Upper lobe of left lung (tissue), 6 donors: ENCODE data around the gene PSMD2. TPM values are rescaled to one million over a fixed set of nuclear protein-coding genes. Genes with fewer than 3 reads are reported as not detected.
A peak's percentile ranks its signal among the peaks of the same experiment; 100 is the strongest.

Source experiments
- ATAC-seq, 2 donors: fragments of 200-7000 bp; cut with Tn5 transposase; one replicate each; pipeline ENCODE4 v1.9.1; 2022; ENCODE audit warnings: mild to moderate bottlenecking in 2 of 2, moderate library complexity in 2 of 2; ENCODE audit not compliant: low FRiP score in 2 of 2
- DNase-seq, 2 donors: peaks; one replicate each; pipeline ENCODE4 v3.0.0-alpha.2; 2019 to 2020
- H3K27ac ChIP-seq, 4 donors: fragments of 200-600 bp; sonication (generic); one replicate each; pipeline ENCODE4 v1.5.1; 2016 to 2019
- H3K27me3 ChIP-seq, 4 donors: fragments of 200-600 bp; sonication (generic); one replicate each; pipeline ENCODE4 v1.5.1; 2017 to 2019
- H3K36me3 ChIP-seq, 4 donors: fragments of 200-600 bp; sonication (generic); one replicate each; pipeline ENCODE4 v1.5.1; 2016 to 2019
- H3K4me1 ChIP-seq, 4 donors: fragments of 200-600 bp; sonication (generic); one replicate each; pipeline ENCODE4 v1.5.1; 2018 to 2019
- H3K4me3 ChIP-seq, 4 donors: fragments of 200-600 bp; sonication (generic); one replicate each; pipeline ENCODE4 v1.5.1; 2017 to 2019; ENCODE audit warnings: mild to moderate bottlenecking in 2 of 4, moderate library complexity in 1 of 4
- H3K9me3 ChIP-seq, 4 donors: fragments of 200-600 bp; sonication (generic); one replicate each; pipeline ENCODE4 v1.5.1; 2018 to 2019
- EP300 ChIP-seq, 4 donors: sonication (generic); formaldehyde crosslinking; IDR thresholded peaks; one replicate each; pipeline ENCODE4 v1.5.1; 2017; ENCODE audit warnings: antibody characterized with exemption in 4 of 4, control low read depth in 2 of 4
- POLR2A ChIP-seq, 4 donors: fragments of 450-650 bp; IDR thresholded peaks; one replicate each; pipeline ENCODE4 v1.5.1; 2016 to 2017; ENCODE audit warnings: antibody characterized with exemption in 4 of 4, mild to moderate bottlenecking in 2 of 4
- POLR2AphosphoS5 ChIP-seq, 2 donors: sonication (generic); formaldehyde crosslinking; IDR thresholded peaks; one replicate each; pipeline ENCODE4 v1.5.1; 2017; ENCODE audit warnings: antibody characterized with exemption in 2 of 2
- WGBS, 2 donors: methylation state at CpG; one replicate each; pipeline ENCODE4 v1.1.5; 2017 to 2018; 5-methylcytosine and 5-hydroxymethylcytosine counted together
- total RNA-seq, 6 donors: library from RNA; depleted of rRNA in 4 of 6; stranded (reverse); fragments of >200 nt in 4 of 6; gene quantifications; one replicate each; pipeline versions ENCODE4 v1.1.0 to v1.2.1, GENCODE V29; 2016 to 2021
- TF ChIP-seq, protein P1 (sequence below), 6 experiments: fragments of 450-650 bp in 4 of 6; fragments of 200-600 bp in 2 of 6; sonication (generic) in 2 of 6; IDR thresholded peaks; one replicate each; pipeline ENCODE4 v1.5.1; 2016 to 2019; ENCODE audit warnings: antibody characterized with exemption in 6 of 6
- donor health status: DM: no; HTN: no; CAD: no; lungs with moderate emphysema.
- donor health status: DM: no; HTN: yes; CAD: no; lungs with severe emphysema.

PSMD2 gene
- total RNA-seq, 6 donors from 2014 or later, result 144 to 259 (median 165) TPM

DNA sequence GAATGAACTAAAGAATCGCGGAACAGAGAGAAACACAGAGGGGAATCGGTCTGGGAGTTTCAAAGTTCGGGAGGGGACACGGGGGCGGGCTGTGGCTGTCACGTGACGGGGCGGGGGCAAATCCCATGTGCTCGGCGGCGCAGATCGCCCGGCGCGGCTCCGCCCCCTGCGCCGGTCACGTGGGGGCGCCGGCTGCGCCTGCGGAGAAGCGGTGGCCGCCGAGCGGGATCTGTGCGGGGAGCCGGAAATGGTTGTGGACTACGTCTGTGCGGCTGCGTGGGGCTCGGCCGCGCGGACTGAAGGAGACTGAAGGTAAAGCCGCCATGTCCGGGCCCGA, 15.3 kb downstream of the PSMD2 start, which contains the start of gene EIF4G1:
TSS of gene EIF4G1 (plus strand) at position 244 of the 337 bp plus-strand sequence. CDS start 1,191 bp downstream, outside the sequence.
- Histone ChIP-seq H3K9me3 (no peaks in the 10 kb centered on the region), H3K4me3 (peak within 1 kb of the TSS; percentile 83 to 93 (median 88)), H3K27ac (peak within 1 kb of the TSS; percentile 97 to 98 (median 98)), H3K36me3 (peaks cover 0 to 30% (median 19%) of the 10 kb centered on the region in 4 donors), H3K4me1 (peaks cover 42 to 46% (median 42%) of the 10 kb centered on the region in 4 donors), H3K27me3 (no peaks in the 10 kb centered on the region)
- ATAC-seq, result peak; percentile 91 to 95
- 0 to 1% methylated on average over 20 to 33 of the region's 40 CpGs for WGBS, 2 donors
- peak; percentile 95 to 99 for DNase-seq
- TF ChIP-seq EP300 (IDR thresholded peaks at IDR 0.05) (peak in 1 of 4 donors; percentile 15), POLR2A (IDR thresholded peaks at IDR 0.05) (peak in 2 of 4 donors; percentile 22 to 82), POLR2AphosphoS5 (IDR thresholded peaks at IDR 0.05) (peak; percentile 74 to 77)
- TF ChIP-seq, protein P1, sequence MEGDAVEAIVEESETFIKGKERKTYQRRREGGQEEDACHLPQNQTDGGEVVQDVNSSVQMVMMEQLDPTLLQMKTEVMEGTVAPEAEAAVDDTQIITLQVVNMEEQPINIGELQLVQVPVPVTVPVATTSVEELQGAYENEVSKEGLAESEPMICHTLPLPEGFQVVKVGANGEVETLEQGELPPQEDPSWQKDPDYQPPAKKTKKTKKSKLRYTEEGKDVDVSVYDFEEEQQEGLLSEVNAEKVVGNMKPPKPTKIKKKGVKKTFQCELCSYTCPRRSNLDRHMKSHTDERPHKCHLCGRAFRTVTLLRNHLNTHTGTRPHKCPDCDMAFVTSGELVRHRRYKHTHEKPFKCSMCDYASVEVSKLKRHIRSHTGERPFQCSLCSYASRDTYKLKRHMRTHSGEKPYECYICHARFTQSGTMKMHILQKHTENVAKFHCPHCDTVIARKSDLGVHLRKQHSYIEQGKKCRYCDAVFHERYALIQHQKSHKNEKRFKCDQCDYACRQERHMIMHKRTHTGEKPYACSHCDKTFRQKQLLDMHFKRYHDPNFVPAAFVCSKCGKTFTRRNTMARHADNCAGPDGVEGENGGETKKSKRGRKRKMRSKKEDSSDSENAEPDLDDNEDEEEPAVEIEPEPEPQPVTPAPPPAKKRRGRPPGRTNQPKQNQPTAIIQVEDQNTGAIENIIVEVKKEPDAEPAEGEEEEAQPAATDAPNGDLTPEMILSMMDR (IDR thresholded peaks at IDR 0.05), result no peak

DNA sequence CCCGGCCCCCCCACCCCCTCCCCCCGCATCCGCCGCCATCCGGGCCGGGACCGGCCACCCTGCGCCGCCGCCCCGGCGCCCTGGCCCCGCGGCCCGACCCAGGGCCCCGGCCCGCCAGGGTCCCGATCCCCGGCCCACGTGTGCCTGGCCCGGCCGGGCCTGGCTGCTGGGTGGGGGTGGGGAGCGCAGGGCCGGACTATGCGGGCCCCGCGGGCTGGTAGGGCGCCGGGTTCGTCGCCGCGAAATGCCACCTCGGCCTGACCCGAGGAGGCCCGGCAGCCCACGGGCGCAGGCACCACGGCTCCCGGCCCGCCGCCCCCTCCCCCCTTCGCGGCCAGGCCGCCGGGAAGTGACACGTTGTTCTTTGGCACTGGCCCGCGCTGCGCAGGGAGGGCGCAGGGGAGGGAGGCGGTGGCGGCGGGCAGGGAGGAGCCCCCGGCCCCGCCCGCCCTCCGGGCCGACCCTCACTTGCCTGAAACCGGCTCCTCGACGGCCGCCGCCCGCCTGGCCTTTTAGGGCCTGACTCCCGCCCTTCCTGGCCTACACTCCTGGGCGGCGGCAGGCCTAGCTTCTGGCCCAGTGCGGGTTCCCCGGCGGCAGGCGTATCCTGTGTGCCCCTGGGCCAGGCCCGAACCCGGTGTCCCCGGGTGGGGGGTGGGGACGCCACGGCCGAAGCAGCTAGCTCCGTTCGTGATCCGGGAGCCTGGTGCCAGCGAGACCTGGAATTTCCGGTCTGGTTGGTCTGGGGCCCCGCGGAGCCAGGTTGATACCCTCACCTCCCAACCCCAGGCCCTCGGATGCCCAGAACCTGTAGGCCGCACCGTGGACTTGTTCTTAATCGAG, 15.9 kb downstream of the PSMD2 start:
- peaks cover 0 to 29% (median 16%) of the 10 kb centered on the region in 4 donors for H3K36me3 ChIP-seq
- H3K4me3 ChIP-seq, result peak overlapping the region; percentile 83 to 93 (median 88)
- H3K27ac ChIP-seq, result peak overlapping the region; percentile 97 to 98 (median 98)
- WGBS, 2 donors, result 1% methylated on average over 13 of the region's 89 CpGs; no CpG with 5 or more reads in 1 of the 2 donors
- H3K27me3 ChIP-seq, result no peaks in the 10 kb centered on the region
- ATAC-seq, result peak; percentile 80 to 90
- H3K4me1 ChIP-seq, result peaks cover 45 to 52% (median 48%) of the 10 kb centered on the region in 4 donors
- peak in 2 of 4 donors; percentile 64 to 86 for TF ChIP-seq EP300 (IDR thresholded peaks at IDR 0.05)
- TF ChIP-seq, protein P1 (IDR thresholded peaks at IDR 0.05), result no peak
- TF ChIP-seq POLR2A (IDR thresholded peaks at IDR 0.05), result peak in 3 of 4 donors; percentile 1 to 76 (median 67)
- peak; percentile 91 to 94 for TF ChIP-seq POLR2AphosphoS5 (IDR thresholded peaks at IDR 0.05)
- H3K9me3 ChIP-seq, result no peaks in the 10 kb centered on the region
- DNase-seq, result peak; percentile 83 to 96

DNA sequence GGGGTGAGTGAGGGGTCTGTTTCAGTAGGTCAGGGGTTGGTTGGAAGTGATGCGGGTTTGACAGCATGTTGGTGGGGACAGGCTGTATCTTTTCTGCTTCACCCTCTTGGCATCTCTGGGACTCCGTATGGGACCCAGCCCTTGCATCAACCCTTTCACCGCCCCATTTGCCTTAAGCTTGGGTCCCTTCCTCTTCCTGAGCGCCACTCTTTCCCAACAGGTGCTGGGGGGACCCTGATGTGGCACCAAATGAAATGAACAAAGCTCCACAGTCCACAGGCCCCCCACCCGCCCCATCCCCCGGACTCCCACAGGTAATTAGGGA, 16.5 kb downstream of the PSMD2 start:
- Histone ChIP-seq H3K27me3 (no peaks in the 10 kb centered on the region), H3K36me3 (peaks cover 0 to 31% (median 16%) of the 10 kb centered on the region in 4 donors), H3K4me1 (peaks cover 50 to 58% (median 53%) of the 10 kb centered on the region in 4 donors), H3K27ac (peak overlapping the region; percentile 97 to 98 (median 98)), H3K9me3 (no peaks in the 10 kb centered on the region), H3K4me3 (peak overlapping the region; percentile 83 to 93 (median 88))
- ATAC-seq (peak in 1 of 2 donors; percentile 2), DNase-seq (no peak)
- TF ChIP-seq POLR2A (IDR thresholded peaks at IDR 0.05), result no peak
- no peak for TF ChIP-seq POLR2AphosphoS5 (IDR thresholded peaks at IDR 0.05)
- TF ChIP-seq, protein P1 (IDR thresholded peaks at IDR 0.05), result no peak
- no peak for TF ChIP-seq EP300 (IDR thresholded peaks at IDR 0.05)
- WGBS, 2 donors, result 8 to 15% methylated on average over 5 to 6 of the region's 6 CpGs

DNA sequence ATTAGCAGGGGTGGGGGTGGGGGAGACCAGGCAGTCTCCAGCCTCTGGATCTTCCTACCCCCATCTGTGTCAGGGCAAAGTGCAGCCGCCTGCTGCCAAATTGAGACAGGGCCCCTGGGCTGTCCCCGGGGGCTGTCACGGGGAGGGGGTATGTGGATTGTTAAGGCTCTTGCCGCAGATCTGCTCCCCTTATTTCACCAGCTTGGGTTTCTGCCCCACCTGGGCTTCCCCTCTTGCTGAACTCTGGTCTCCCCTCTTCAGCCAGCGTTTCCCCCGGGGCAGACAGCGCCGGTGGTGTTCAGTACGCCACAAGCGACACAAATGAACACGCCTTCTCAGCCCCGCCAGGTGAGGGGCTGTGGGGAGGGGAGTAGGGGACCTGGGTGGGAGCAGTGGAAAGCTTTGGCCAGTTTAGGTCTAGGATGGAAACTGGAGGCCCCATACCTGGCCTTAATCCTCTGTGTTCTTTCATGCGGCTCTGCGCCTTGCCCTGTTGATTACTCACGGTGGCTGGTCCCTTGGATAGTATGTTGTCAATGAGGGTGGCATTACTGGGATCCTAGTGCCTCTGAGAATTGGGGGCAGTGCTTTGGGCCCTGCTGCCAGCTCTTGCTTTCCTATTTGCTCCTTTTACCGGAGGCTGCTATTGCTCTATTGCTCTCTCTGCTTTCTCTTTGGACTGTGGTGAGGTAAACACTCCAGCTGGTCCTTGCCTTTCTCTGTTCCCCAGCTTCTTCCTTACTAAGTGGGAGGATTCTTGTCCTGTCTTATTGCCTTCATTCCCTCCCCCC, 17.0 kb downstream of the PSMD2 start:
- Histone ChIP-seq H3K9me3 (no peaks in the 10 kb centered on the region), H3K27ac (peak overlapping the region; percentile 97 to 98 (median 98)), H3K4me1 (peaks cover 54 to 64% (median 58%) of the 10 kb centered on the region in 4 donors), H3K4me3 (peak overlapping the region; percentile 83 to 93 (median 88)), H3K27me3 (no peaks in the 10 kb centered on the region), H3K36me3 (peaks cover 5 to 37% (median 22%) of the 10 kb centered on the region in 4 donors)
- WGBS, 2 donors, result 28 to 51% methylated on average over 4 to 16 of the region's 16 CpGs
- TF ChIP-seq EP300 (IDR thresholded peaks at IDR 0.05) (no peak), POLR2AphosphoS5 (IDR thresholded peaks at IDR 0.05) (no peak), POLR2A (IDR thresholded peaks at IDR 0.05) (no peak)
- TF ChIP-seq, protein P1 (IDR thresholded peaks at IDR 0.05), result no peak
- peak in 1 of 2 donors; percentile 42 for DNase-seq
- no peak for ATAC-seq
